Astrocyte (in vitro differentiated cells and primary cell): ENCODE measurements around the gene CKAP4.

Experiments used
- EZH2 ChIP-seq: IDR thresholded peaks from 2 replicates; pipeline ENCODE4 v1.6.1; 2012; ENCODE audit warnings: mild to moderate bottlenecking, low read length, inconsistent platforms; ENCODE audit not compliant: insufficient read depth
- TF ChIP-seq, protein P1 (sequence below): IDR thresholded peaks from 2 replicates; pipeline ENCODE4 v1.5.1; 2011; ENCODE audit warnings: low read depth, mild to moderate bottlenecking, inconsistent platforms, low read length, moderate library complexity; ENCODE audit not compliant: insufficient read depth

DNA sequence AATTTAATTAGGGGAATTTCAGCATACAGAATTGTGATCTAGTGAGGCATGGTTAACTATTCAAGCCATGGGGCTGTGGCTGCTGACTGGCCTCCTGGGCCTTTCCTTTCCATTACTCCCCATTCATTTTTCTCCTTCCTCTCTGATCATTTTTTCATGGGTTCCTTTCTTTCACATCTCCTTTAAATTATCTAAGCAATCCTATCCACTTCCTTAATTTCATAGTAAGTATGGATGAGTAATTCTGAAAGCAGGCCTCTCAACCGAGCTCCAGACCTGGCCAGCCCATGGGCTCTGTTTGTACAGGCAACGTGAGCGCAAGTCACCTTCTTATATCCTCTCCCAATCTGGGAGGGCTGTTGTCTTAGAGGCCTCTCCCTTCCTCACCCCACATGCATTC, 13.4 kb downstream of the CKAP4 start:
- TF ChIP-seq, protein P1, sequence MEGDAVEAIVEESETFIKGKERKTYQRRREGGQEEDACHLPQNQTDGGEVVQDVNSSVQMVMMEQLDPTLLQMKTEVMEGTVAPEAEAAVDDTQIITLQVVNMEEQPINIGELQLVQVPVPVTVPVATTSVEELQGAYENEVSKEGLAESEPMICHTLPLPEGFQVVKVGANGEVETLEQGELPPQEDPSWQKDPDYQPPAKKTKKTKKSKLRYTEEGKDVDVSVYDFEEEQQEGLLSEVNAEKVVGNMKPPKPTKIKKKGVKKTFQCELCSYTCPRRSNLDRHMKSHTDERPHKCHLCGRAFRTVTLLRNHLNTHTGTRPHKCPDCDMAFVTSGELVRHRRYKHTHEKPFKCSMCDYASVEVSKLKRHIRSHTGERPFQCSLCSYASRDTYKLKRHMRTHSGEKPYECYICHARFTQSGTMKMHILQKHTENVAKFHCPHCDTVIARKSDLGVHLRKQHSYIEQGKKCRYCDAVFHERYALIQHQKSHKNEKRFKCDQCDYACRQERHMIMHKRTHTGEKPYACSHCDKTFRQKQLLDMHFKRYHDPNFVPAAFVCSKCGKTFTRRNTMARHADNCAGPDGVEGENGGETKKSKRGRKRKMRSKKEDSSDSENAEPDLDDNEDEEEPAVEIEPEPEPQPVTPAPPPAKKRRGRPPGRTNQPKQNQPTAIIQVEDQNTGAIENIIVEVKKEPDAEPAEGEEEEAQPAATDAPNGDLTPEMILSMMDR = no peak
- TF ChIP-seq EZH2 = no peak
